HCT116 (cell line): ENCODE results near the gene FAM229A. TPM values are rescaled to one million over a fixed set of nuclear protein-coding genes. Genes with fewer than 3 reads are reported as not detected.

Source experiments
- ATAC-seq: fragments of 200-7000 bp; cut with Tn5 transposase; 2 replicates; pipeline ENCODE4 v1.9.1; 2020; ENCODE audit warnings: mild to moderate bottlenecking, moderate library complexity
- BruUV-seq: library from RNA; stranded (reverse); fragments of 400-500 nt; replicated peaks from 2 replicates; lab custom pipeline; 2021; lab: Mats Ljungman, UMichigan
- CTCF ChIA-PET: fragments of 300-600 bp; sonication (Branson Sonifier 250); formaldehyde crosslinking; loops from one replicate; lab custom pipeline; 2021; ENCODE audit warnings: antibody characterized with exemption; lab: Charles Lee
- POLR2A ChIA-PET: fragments of 300-600, 350-600 bp; sonication (Branson Sonifier 250); formaldehyde crosslinking; loops from one replicate; lab custom pipeline; 2021; ENCODE audit warnings: antibody characterized with exemption; lab: Charles Lee
- RAD21 ChIA-PET, 2 experiments: fragments of 300-600 bp; sonication (Branson Sonifier 250); formaldehyde crosslinking; loops; one replicate each; lab custom pipeline; 2023; ENCODE audit warnings: low total read pairs in 2 of 2; ENCODE audit not compliant: uncharacterized antibody in 2 of 2, unreplicated experiment in 2 of 2, low non-redundant PET in 1 of 2; lab: Charles Lee
- DNase-seq: peaks from one replicate; pipeline ENCODE4 v3.0.0-alpha.2; 2010; ENCODE audit warnings: low read depth, low spot score
- H2AFZ ChIP-seq: fragments of 200-600 bp; shearing (Covaris generic), sonication (generic); 2 replicates; pipeline ENCODE4 v1.6.1; 2017; ENCODE audit warnings: low read depth, mixed run types, mixed read lengths, antibody characterized with exemption, low read length; ENCODE audit not compliant: poor library complexity, severe bottlenecking
- H3K27ac ChIP-seq: 2 replicates; pipeline ENCODE4 v1.5.1; 2012; ENCODE audit warnings: low read depth, low read length
- H3K27me3 ChIP-seq: fragments of 200-600 bp; sonication (generic); 2 replicates; pipeline ENCODE4 v1.6.1; 2016; ENCODE audit warnings: mixed run types, low read length, mixed read lengths; ENCODE audit not compliant: insufficient read depth
- H3K36me3 ChIP-seq, 2 experiments: fragments of 200-500 bp in 1 of 2; fragments of 200-600 bp in 1 of 2; sonication (Bioruptor generic) in 1 of 2; sonication (generic) in 1 of 2; 2 replicates each; pipeline versions ENCODE4 v1.5.1 to v1.6.1; 2014 to 2016; ENCODE audit warnings: low read length in 2 of 2, inconsistent platforms in 1 of 2, mixed read lengths in 1 of 2, mixed run types in 1 of 2; ENCODE audit not compliant: insufficient read depth in 2 of 2, control insufficient read depth in 1 of 2
- H3K4me1 ChIP-seq, 2 experiments: fragments of 200-600 bp in 1 of 2; sonication (generic) in 1 of 2; 2 replicates each; pipeline versions ENCODE4 v1.5.1 to v1.6.1; 2012 to 2017; ENCODE audit warnings: low read length in 2 of 2, inconsistent platforms in 1 of 2, mild to moderate bottlenecking in 1 of 2, mixed read lengths in 1 of 2, mixed run types in 1 of 2, moderate library complexity in 1 of 2; ENCODE audit not compliant: insufficient read depth in 2 of 2, control insufficient read depth in 1 of 2
- H3K4me2 ChIP-seq: fragments of 200-600 bp; sonication (generic); 2 replicates; pipeline ENCODE4 v1.6.1; 2017; ENCODE audit warnings: mixed run types, low read length, mixed read lengths
- H3K4me3 ChIP-seq, 2 experiments: fragments of 200-600 bp in 1 of 2; sonication (generic) in 1 of 2; replicated peaks in 1 of 2; 2 replicates each; pipeline ENCODE4 v1.5.1; 2011 to 2016; ENCODE audit warnings: low read length in 2 of 2, control low read depth in 1 of 2, low read depth in 1 of 2, mild to moderate bottlenecking in 1 of 2, mixed read lengths in 1 of 2, mixed run types in 1 of 2
- H3K79me2 ChIP-seq: fragments of 200-600 bp; sonication (generic); 2 replicates; pipeline ENCODE4 v1.6.1; 2017; ENCODE audit warnings: mild to moderate bottlenecking, mixed run types, low read length, moderate library complexity, mixed read lengths; ENCODE audit not compliant: insufficient read depth
- H3K9ac ChIP-seq: fragments of 200-600 bp; sonication (generic); 2 replicates; pipeline ENCODE4 v1.6.1; 2016; ENCODE audit warnings: low read length, mixed read lengths
- H3K9me2 ChIP-seq: fragments of 200-600 bp; sonication (generic), shearing (Covaris generic); 2 replicates; pipeline ENCODE4 v1.6.1; 2017; ENCODE audit warnings: mixed run types, mild to moderate bottlenecking, moderate library complexity; ENCODE audit not compliant: insufficient read depth
- H3K9me3 ChIP-seq, 2 experiments: fragments of 200-500 bp in 1 of 2; fragments of 200-600 bp in 1 of 2; sonication (Bioruptor generic) in 1 of 2; sonication (generic) in 1 of 2; 2 replicates each; pipeline ENCODE4 v1.6.1; 2014 to 2017; ENCODE audit warnings: low read length in 2 of 2, mixed read lengths in 2 of 2, inconsistent platforms in 1 of 2, low read depth in 1 of 2, mild to moderate bottlenecking in 1 of 2, mixed run types in 1 of 2, moderate library complexity in 1 of 2; ENCODE audit not compliant: control insufficient read depth in 1 of 2, insufficient read depth in 1 of 2
- H4K20me1 ChIP-seq: fragments of 200-600 bp; sonication (generic), shearing (Covaris generic); 2 replicates; pipeline ENCODE4 v1.6.1; 2017; ENCODE audit warnings: mixed run types, mild to moderate bottlenecking, moderate library complexity; ENCODE audit not compliant: insufficient read depth
- CBX3 ChIP-seq: IDR thresholded peaks from 2 replicates; pipeline ENCODE4 v1.6.1; 2012; ENCODE audit warnings: low read depth
- EGR1 ChIP-seq: IDR thresholded peaks from 2 replicates; pipeline ENCODE4 v1.6.1; 2012; ENCODE audit warnings: low read depth
- ELF1 ChIP-seq: IDR thresholded peaks from 2 replicates; pipeline ENCODE4 v1.6.1; 2012; ENCODE audit warnings: low read depth, borderline replicate concordance
- EZH2phosphoT487 ChIP-seq: fragments of 200-600 bp; IDR thresholded peaks from 2 replicates; pipeline ENCODE4 v1.6.1; 2018; ENCODE audit warnings: antibody characterized with exemption, borderline replicate concordance
- POLR2A ChIP-seq: IDR thresholded peaks from 2 replicates; pipeline ENCODE4 v1.7.0; 2011; ENCODE audit warnings: borderline replicate concordance; ENCODE audit not compliant: insufficient read depth, insufficient read length; ENCODE audit errors: extremely low read depth
- SP1 ChIP-seq: IDR thresholded peaks from 2 replicates; pipeline ENCODE4 v1.6.1; 2012; ENCODE audit warnings: low read depth
- SRF ChIP-seq: IDR thresholded peaks from 2 replicates; pipeline ENCODE4 v1.6.1; 2012; ENCODE audit warnings: low read depth
- YY1 ChIP-seq: IDR thresholded peaks from 2 replicates; pipeline ENCODE4 v1.6.1; 2011; ENCODE audit warnings: low read length, low read depth, moderate library complexity, mild to moderate bottlenecking; ENCODE audit not compliant: insufficient replicate concordance; ENCODE audit errors: extremely low read depth
- ZBTB33 ChIP-seq: IDR thresholded peaks from 2 replicates; pipeline ENCODE4 v1.6.1; 2011; ENCODE audit warnings: mild to moderate bottlenecking, low read length, moderate library complexity; ENCODE audit not compliant: insufficient replicate concordance; ENCODE audit errors: extremely low read depth
- ZNF274 ChIP-seq: fragments of 200-500 bp; sonication (Bioruptor generic); IDR thresholded peaks from 2 replicates; pipeline ENCODE4 v1.6.1; 2014; ENCODE audit warnings: mild to moderate bottlenecking, low read depth, low read length, inconsistent platforms
- intact Hi-C: fragments of 100-400 bp; cut with micrococcal nuclease; formaldehyde crosslinking; loops from 2 replicates; pipeline ENCODE4 v1.10.0; 2022
- total RNA-seq: library from RNA; stranded (reverse); gene quantifications from one replicate; pipeline ENCODE4 v1.2.1, GENCODE V29; 2021; ENCODE audit not compliant: unreplicated experiment
- TF ChIP-seq, protein P1 (sequence below): IDR thresholded peaks from 2 replicates; pipeline ENCODE4 v1.6.1; 2012
- TF ChIP-seq, protein P2 (sequence below): IDR thresholded peaks from 2 replicates; pipeline ENCODE4 v1.6.1; 2012; ENCODE audit warnings: low read depth

FAM229A gene
- total RNA-seq, 1 experiment from 2014 or later = 16.1 TPM

- peak overlapping the region; percentile 83 for H3K4me2 ChIP-seq
- RAD21 ChIA-PET = no interaction called here
- H3K36me3 ChIP-seq = peaks cover 0 to 2% of the 10 kb centered on the region in 2 experiments; a peak in 1 of 4 replicates
- no peaks in the 10 kb centered on the region for H3K27me3 ChIP-seq
- no peaks in the 10 kb centered on the region for H3K9me3 ChIP-seq
- TSS peak; percentile 93 for BruUV-seq
- peak; percentile 7 for ATAC-seq
- peaks cover 6 to 14% of the 10 kb centered on the region in 2 experiments for H3K4me1 ChIP-seq
- peak overlapping the region; percentile 89 for H3K9ac ChIP-seq
- H3K79me2 ChIP-seq = peaks cover 10% of the 10 kb centered on the region
- H3K27ac ChIP-seq = peak overlapping the region; percentile 68
- H3K4me3 ChIP-seq = peak overlapping the region; percentile 89 to 95
- TF ChIP-seq ZBTB33 (no peak), ZNF274 (no peak), POLR2A (no peak), ELF1 (no peak), CBX3 (no peak), EGR1 (no peak), SP1 (no peak), SRF (no peak), EZH2phosphoT487 (no peak), YY1 (no peak)
- TF ChIP-seq, protein P1, sequence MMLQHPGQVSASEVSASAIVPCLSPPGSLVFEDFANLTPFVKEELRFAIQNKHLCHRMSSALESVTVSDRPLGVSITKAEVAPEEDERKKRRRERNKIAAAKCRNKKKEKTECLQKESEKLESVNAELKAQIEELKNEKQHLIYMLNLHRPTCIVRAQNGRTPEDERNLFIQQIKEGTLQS = no peak
- TF ChIP-seq, protein P2, sequence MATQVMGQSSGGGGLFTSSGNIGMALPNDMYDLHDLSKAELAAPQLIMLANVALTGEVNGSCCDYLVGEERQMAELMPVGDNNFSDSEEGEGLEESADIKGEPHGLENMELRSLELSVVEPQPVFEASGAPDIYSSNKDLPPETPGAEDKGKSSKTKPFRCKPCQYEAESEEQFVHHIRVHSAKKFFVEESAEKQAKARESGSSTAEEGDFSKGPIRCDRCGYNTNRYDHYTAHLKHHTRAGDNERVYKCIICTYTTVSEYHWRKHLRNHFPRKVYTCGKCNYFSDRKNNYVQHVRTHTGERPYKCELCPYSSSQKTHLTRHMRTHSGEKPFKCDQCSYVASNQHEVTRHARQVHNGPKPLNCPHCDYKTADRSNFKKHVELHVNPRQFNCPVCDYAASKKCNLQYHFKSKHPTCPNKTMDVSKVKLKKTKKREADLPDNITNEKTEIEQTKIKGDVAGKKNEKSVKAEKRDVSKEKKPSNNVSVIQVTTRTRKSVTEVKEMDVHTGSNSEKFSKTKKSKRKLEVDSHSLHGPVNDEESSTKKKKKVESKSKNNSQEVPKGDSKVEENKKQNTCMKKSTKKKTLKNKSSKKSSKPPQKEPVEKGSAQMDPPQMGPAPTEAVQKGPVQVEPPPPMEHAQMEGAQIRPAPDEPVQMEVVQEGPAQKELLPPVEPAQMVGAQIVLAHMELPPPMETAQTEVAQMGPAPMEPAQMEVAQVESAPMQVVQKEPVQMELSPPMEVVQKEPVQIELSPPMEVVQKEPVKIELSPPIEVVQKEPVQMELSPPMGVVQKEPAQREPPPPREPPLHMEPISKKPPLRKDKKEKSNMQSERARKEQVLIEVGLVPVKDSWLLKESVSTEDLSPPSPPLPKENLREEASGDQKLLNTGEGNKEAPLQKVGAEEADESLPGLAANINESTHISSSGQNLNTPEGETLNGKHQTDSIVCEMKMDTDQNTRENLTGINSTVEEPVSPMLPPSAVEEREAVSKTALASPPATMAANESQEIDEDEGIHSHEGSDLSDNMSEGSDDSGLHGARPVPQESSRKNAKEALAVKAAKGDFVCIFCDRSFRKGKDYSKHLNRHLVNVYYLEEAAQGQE = no peak
- intact Hi-C loops = no loop called here
- peak overlapping the region; percentile 64 for H2AFZ ChIP-seq
- CTCF ChIA-PET = interaction anchor here (1.0 to 1.7 kb wide), 3 partner anchors 44 to 179 kb away, joined by 4 to 6 read pairs (median 4); no protein-coding TSS in a partner anchor
- no peaks in the 10 kb centered on the region for H4K20me1 ChIP-seq
- DNase-seq = no peak
- no peaks in the 10 kb centered on the region for H3K9me2 ChIP-seq
- POLR2A ChIA-PET = interaction anchor here (1.2 to 1.9 kb wide), 6 partner anchors 10 to 155 kb away, joined by 4 to 5 read pairs (median 5); partner anchors contain the start of gene MARCKSL1
Observed at GRCh38 chr1:32394890-32395432, 32.7 kb upstream of the FAM229A start.
